C4-2B (cell line): Measurements from ENCODE around the gene HAND1.

Experiments used
- ZFX ChIP-seq: fragments of 450-650 bp; IDR thresholded peaks from 2 replicates; pipeline ENCODE4 v1.6.1; 2017
- TF ChIP-seq, protein P1 (sequence below): fragments of 450-650 bp; conservative IDR thresholded peaks from 2 replicates; pipeline ENCODE4 v1.5.1; 2017; ENCODE audit warnings: mild to moderate bottlenecking

DNA sequence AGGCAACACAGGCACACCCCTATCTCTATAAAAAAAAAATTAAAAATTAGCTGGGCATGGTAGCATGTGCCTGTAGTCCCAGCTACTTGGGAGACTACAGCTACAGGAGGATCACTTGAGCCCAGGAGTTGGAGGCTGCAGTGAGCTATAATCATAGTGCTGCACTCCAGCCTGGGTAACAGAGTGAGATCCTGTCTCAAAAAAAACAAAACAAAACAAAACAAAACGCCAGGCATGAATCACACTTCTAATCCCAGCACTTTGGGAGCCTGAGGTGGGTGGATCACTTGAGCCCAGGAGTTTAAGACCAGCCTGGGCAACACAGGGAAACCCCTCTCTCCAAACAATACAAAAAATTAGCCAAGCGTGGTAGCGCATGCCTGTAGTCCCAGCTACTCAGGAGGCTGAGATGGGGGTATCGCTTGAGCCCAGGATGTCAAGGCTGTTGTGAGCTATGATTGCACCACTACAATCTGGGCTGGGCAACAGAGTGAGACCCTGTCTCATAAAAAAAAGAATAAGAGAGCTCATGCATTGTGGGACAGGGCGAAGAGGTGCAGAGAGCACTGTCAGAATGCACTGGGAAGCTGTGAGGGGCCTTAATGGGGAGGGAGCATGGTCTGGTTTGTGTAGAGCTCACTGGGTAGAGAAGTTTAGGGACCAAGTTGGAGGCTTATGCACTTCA is 40.6 kb downstream of the HAND1 start:
- TF ChIP-seq, protein P1, sequence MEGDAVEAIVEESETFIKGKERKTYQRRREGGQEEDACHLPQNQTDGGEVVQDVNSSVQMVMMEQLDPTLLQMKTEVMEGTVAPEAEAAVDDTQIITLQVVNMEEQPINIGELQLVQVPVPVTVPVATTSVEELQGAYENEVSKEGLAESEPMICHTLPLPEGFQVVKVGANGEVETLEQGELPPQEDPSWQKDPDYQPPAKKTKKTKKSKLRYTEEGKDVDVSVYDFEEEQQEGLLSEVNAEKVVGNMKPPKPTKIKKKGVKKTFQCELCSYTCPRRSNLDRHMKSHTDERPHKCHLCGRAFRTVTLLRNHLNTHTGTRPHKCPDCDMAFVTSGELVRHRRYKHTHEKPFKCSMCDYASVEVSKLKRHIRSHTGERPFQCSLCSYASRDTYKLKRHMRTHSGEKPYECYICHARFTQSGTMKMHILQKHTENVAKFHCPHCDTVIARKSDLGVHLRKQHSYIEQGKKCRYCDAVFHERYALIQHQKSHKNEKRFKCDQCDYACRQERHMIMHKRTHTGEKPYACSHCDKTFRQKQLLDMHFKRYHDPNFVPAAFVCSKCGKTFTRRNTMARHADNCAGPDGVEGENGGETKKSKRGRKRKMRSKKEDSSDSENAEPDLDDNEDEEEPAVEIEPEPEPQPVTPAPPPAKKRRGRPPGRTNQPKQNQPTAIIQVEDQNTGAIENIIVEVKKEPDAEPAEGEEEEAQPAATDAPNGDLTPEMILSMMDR, result no peak
- TF ChIP-seq ZFX, result no peak
